Naive thymus-derived CD8-positive, alpha-beta T cell (primary cell): ENCODE data around the gene RPL29. TPM values are rescaled to one million over a fixed set of nuclear protein-coding genes. Genes with fewer than 3 reads are reported as not detected.
A peak's percentile ranks its signal among the peaks of the same experiment; 100 is the strongest.

Experiments used
- ATAC-seq, 2 donors: fragments of 150-1000 bp; cut with Tn5 transposase in 1 of 2; sonication (Bioruptor Pico), chemical (Tn5 transposase) in 1 of 2; 1 replicate in 1 of 2; 2 replicates in 1 of 2; pipeline ENCODE4 v1.10.0; 2021; ENCODE audit warnings: mild to moderate bottlenecking in 2 of 2, moderate library complexity in 2 of 2
- POLR2A ChIA-PET: fragments of 350-600 bp; sonication (Branson Sonifier 250); formaldehyde crosslinking; loops from one replicate; lab custom pipeline; 2021; ENCODE audit warnings: antibody characterized with exemption; lab: Charles Lee
- DNase-seq, 10 donors: peaks; one replicate each; pipeline versions ENCODE4 v3.0.0 to v3.0.0-alpha.2; 2020 to 2022
- H3K27ac Mint-ChIP-seq, 10 donors: one replicate each; pipeline ENCODE4 v1.8.0; 2020 to 2022; ENCODE audit warnings: mild to moderate bottlenecking in 10 of 10, mixed read lengths in 10 of 10, moderate library complexity in 4 of 10, inconsistent platforms in 1 of 10
- H3K27me3 Mint-ChIP-seq, 5 donors: one replicate each; pipeline ENCODE4 v1.8.0; 2021 to 2022; ENCODE audit warnings: mixed read lengths in 5 of 5
- H3K36me3 Mint-ChIP-seq, 3 donors: one replicate each; pipeline ENCODE4 v1.8.0; 2020 to 2022; ENCODE audit warnings: mixed read lengths in 3 of 3, mild to moderate bottlenecking in 2 of 3, inconsistent platforms in 1 of 3
- H3K4me1 Mint-ChIP-seq, 4 donors: one replicate each; pipeline ENCODE4 v1.8.0; 2021 to 2022; ENCODE audit warnings: mixed read lengths in 4 of 4
- H3K4me3 Mint-ChIP-seq, 10 donors: one replicate each; pipeline ENCODE4 v1.8.0; 2020 to 2022; ENCODE audit warnings: mild to moderate bottlenecking in 10 of 10, mixed read lengths in 10 of 10, moderate library complexity in 6 of 10, inconsistent platforms in 1 of 10
- H3K9me3 Mint-ChIP-seq, 9 donors: one replicate each; pipeline ENCODE4 v1.8.0; 2020 to 2022; ENCODE audit warnings: mixed read lengths in 9 of 9, mild to moderate bottlenecking in 3 of 9, inconsistent platforms in 1 of 9, moderate library complexity in 1 of 9
- polyA plus RNA-seq, 3 donors: library from polyadenylated mRNA; unstranded; fragments of 300-500 nt; fragmentation: Illumina TruSeq; gene quantifications; one replicate each; pipeline ENCODE4 v1.2.3, GENCODE V29; 2021
- total RNA-seq, 8 experiments: library from RNA in 2 of 8; stranded (reverse) in 2 of 8; gene quantifications; one replicate each; pipeline ENCODE4 v1.2.3 and lab custom pipeline; 2021 to 2026

Gene RPL29
- total and polyA plus RNA-seq, 5 experiments from 2014 or later: 1,232 to 1,741 (median 1,632) TPM

- H3K36me3 Mint-ChIP-seq: no peaks in the 10 kb centered on the region
Measured at GRCh38 chr3:51974963-51975851, 20.5 kb downstream of the RPL29 start, which contains the start of gene ABHD14A. Gene ABHD14A, plus strand, starts transcription at chr3:51975064. Its CDS starts 72 bp downstream, at chr3:51975136.

GRCh38 chr3:51974277-51974962 is 21.3 kb downstream of the RPL29 start:
- POLR2A ChIA-PET: interaction anchor here (0.7 to 5.3 kb wide), 12 partner anchors 8 to 475 kb away, joined by 3 to 42 read pairs (median 4); partner anchors contain the start of genes ACY1, DCAF1, GPR62 and PARP3
- Mint-ChIP-seq H3K4me1 (peaks cover 23 to 55% (median 39%) of the 10 kb centered on the region in 4 donors), H3K36me3 (no peaks in the 10 kb centered on the region), H3K27ac (peak overlapping the region; percentile 88 to 96 (median 95)), H3K4me3 (peak overlapping the region; percentile 89 to 97 (median 94)), H3K9me3 (no peaks in the 10 kb centered on the region), H3K27me3 (no peaks in the 10 kb centered on the region)
- peak in 1 of 10 donors; percentile 20 for DNase-seq
- peak; percentile 16 to 20 for ATAC-seq

More at GRCh38 chr3:51974963-51975851, 20.5 kb downstream of the RPL29 start, which contains the start of gene ABHD14A:
- peak; percentile 57 to 81 (median 72) for DNase-seq
- H3K4me3 Mint-ChIP-seq: peak within 1 kb of the TSS; percentile 89 to 97 (median 94)
- POLR2A ChIA-PET: interaction anchor here (0.7 to 5.3 kb wide), 11 partner anchors 8 to 348 kb away, joined by 3 to 42 read pairs (median 3); partner anchors contain the start of genes ACY1, GPR62, PARP3 and RPL29
- peaks cover 23 to 54% (median 39%) of the 10 kb centered on the region in 4 donors for H3K4me1 Mint-ChIP-seq
- peak within 1 kb of the TSS; percentile 91 to 96 (median 95) for H3K27ac Mint-ChIP-seq
- H3K27me3 Mint-ChIP-seq: no peaks in the 10 kb centered on the region
- H3K9me3 Mint-ChIP-seq: no peaks in the 10 kb centered on the region
- ATAC-seq: peak; percentile 70 to 80

- H3K27me3 Mint-ChIP-seq: no peaks in the 10 kb centered on the region
- POLR2A ChIA-PET: interaction anchor here (1.2 to 5.3 kb wide), 3 partner anchors 9 to 24 kb away, joined by 3 to 36 read pairs (median 3); partner anchors contain the start of gene RPL29
- no peaks in the 10 kb centered on the region for H3K9me3 Mint-ChIP-seq
- H3K27ac Mint-ChIP-seq: peak overlapping the region in 2 of 10 donors; percentile 19 to 34
- H3K4me3 Mint-ChIP-seq: peak overlapping the region in 4 of 10 donors; percentile 13 to 70 (median 41)
- peaks cover 22 to 53% (median 44%) of the 10 kb centered on the region in 4 donors for H3K4me1 Mint-ChIP-seq
- DNase-seq: no peak
- no peak for ATAC-seq
- H3K36me3 Mint-ChIP-seq: no peaks in the 10 kb centered on the region
Measured at GRCh38 chr3:51971350-51971749, 24.3 kb downstream of the RPL29 start.

- DNase-seq (no peak), ATAC-seq (no peak)
- POLR2A ChIA-PET: interaction anchor here (0.9 to 5.3 kb wide), 5 partner anchors 10 to 25 kb away, joined by 3 to 36 read pairs (median 3); partner anchors contain the start of genes ACY1 and RPL29
- H3K4me1 Mint-ChIP-seq: peaks cover 23 to 54% (median 44%) of the 10 kb centered on the region in 4 donors
- H3K27me3 Mint-ChIP-seq: no peaks in the 10 kb centered on the region
- peak overlapping the region in 5 of 10 donors; percentile 24 to 43 (median 34) for H3K27ac Mint-ChIP-seq
- H3K9me3 Mint-ChIP-seq: no peaks in the 10 kb centered on the region
- H3K4me3 Mint-ChIP-seq: peak overlapping the region in 5 of 10 donors; percentile 9 to 21 (median 13)
- H3K36me3 Mint-ChIP-seq: no peaks in the 10 kb centered on the region
Measured at GRCh38 chr3:51970606-51971300, 24.9 kb downstream of the RPL29 start.

- Mint-ChIP-seq H3K36me3 (no peaks in the 10 kb centered on the region), H3K4me1 (peaks cover 20 to 57% (median 42%) of the 10 kb centered on the region in 4 donors), H3K27me3 (no peaks in the 10 kb centered on the region), H3K27ac (peak overlapping the region in 4 of 10 donors; percentile 17 to 24 (median 20)), H3K4me3 (peak overlapping the region in 1 of 10 donors; percentile 45), H3K9me3 (no peaks in the 10 kb centered on the region)
- no peak for ATAC-seq
- POLR2A ChIA-PET: interaction anchor here (0.5 to 1.4 kb wide), 5 partner anchors 13 to 382 kb away, joined by 3 to 4 read pairs (median 3); partner anchors contain the start of gene ACY1
- DNase-seq: no peak
Measured at GRCh38 chr3:51969841-51970240, 25.9 kb downstream of the RPL29 start.

- DNase-seq: no peak
- Mint-ChIP-seq H3K4me3 (peak overlapping the region; percentile 34 to 89 (median 80)), H3K9me3 (no peaks in the 10 kb centered on the region), H3K27me3 (no peaks in the 10 kb centered on the region), H3K4me1 (peaks cover 19 to 52% (median 37%) of the 10 kb centered on the region in 4 donors), H3K27ac (peak overlapping the region in 9 of 10 donors; percentile 43 to 86 (median 71)), H3K36me3 (no peaks in the 10 kb centered on the region)
- no peak for ATAC-seq
- POLR2A ChIA-PET: interaction anchor here (0.5 to 1.4 kb wide), 2 partner anchors 14 to 381 kb away, joined by 4 read pairs; partner anchors contain the start of gene ACY1
Measured at GRCh38 chr3:51968883-51969678, 26.6 kb downstream of the RPL29 start.

- H3K27me3 Mint-ChIP-seq: no peaks in the 10 kb centered on the region
- POLR2A ChIA-PET: interaction anchor here (0.6 to 1.4 kb wide), 4 partner anchors 11 to 26 kb away, joined by 3 to 8 read pairs (median 4); partner anchors contain the start of genes ACY1, PARP3 and RRP9
Measured at GRCh38 chr3:51968170-51968775, 27.4 kb downstream of the RPL29 start.

GRCh38 chr3:51967384-51968169 is 28.1 kb downstream of the RPL29 start, which contains the start of gene PCBP4:
Gene PCBP4, minus strand, starts transcription at chr3:51967454. Its CDS starts 6,214 bp downstream, at chr3:51961240.
- DNase-seq (peak in 3 of 10 donors; percentile 30 to 47 (median 33)), ATAC-seq (peak; percentile 66 to 78)
- peak within 1 kb of the TSS; percentile 80 to 94 (median 84) for H3K4me3 Mint-ChIP-seq
- no peaks in the 10 kb centered on the region for H3K36me3 Mint-ChIP-seq
- POLR2A ChIA-PET: interaction anchor here (1.0 to 1.4 kb wide), 4 partner anchors 10 to 25 kb away, joined by 3 to 8 read pairs (median 4); partner anchors contain the start of genes PARP3 and RRP9
- no peaks in the 10 kb centered on the region for H3K27me3 Mint-ChIP-seq
- peak within 1 kb of the TSS in 8 of 10 donors; percentile 37 to 94 (median 75) for H3K27ac Mint-ChIP-seq
- H3K9me3 Mint-ChIP-seq: no peaks in the 10 kb centered on the region
- H3K4me1 Mint-ChIP-seq: peaks cover 13 to 46% (median 30%) of the 10 kb centered on the region in 4 donors

More at GRCh38 chr3:51968170-51968775, 27.4 kb downstream of the RPL29 start:
- no peaks in the 10 kb centered on the region for H3K9me3 Mint-ChIP-seq
- H3K4me3 Mint-ChIP-seq: peak overlapping the region; percentile 70 to 94 (median 82)
- H3K4me1 Mint-ChIP-seq: peaks cover 13 to 48% (median 30%) of the 10 kb centered on the region in 4 donors
- H3K36me3 Mint-ChIP-seq: no peaks in the 10 kb centered on the region
- peak; percentile 2 to 31 for ATAC-seq
- no peak for DNase-seq
- peak overlapping the region in 6 of 10 donors; percentile 57 to 86 (median 73) for H3K27ac Mint-ChIP-seq

- H3K4me1 Mint-ChIP-seq: peaks cover 13 to 41% (median 28%) of the 10 kb centered on the region in 4 donors
- no peak for DNase-seq
- H3K36me3 Mint-ChIP-seq: no peaks in the 10 kb centered on the region
- peak overlapping the region in 5 of 10 donors; percentile 37 to 94 (median 80) for H3K27ac Mint-ChIP-seq
- no peaks in the 10 kb centered on the region for H3K27me3 Mint-ChIP-seq
- ATAC-seq: peak; percentile 73 to 77
- POLR2A ChIA-PET: interaction anchor here (1.0 to 1.3 kb wide), 5 partner anchors 10 to 28 kb away, joined by 3 to 5 read pairs (median 4); partner anchors contain the start of genes PARP3, RPL29 and RRP9
- no peaks in the 10 kb centered on the region for H3K9me3 Mint-ChIP-seq
- peak overlapping the region; percentile 67 to 89 (median 81) for H3K4me3 Mint-ChIP-seq
Measured at GRCh38 chr3:51966922-51967383, 28.7 kb downstream of the RPL29 start.
